ENCODE measurements around the gene FGF5.
"Not testable (repeated sequence)": the region's sequence is repeated elsewhere in the genome, so short reads cannot be mapped to it uniquely, and the experiment has no call there.

FGF5 gene

DNA sequence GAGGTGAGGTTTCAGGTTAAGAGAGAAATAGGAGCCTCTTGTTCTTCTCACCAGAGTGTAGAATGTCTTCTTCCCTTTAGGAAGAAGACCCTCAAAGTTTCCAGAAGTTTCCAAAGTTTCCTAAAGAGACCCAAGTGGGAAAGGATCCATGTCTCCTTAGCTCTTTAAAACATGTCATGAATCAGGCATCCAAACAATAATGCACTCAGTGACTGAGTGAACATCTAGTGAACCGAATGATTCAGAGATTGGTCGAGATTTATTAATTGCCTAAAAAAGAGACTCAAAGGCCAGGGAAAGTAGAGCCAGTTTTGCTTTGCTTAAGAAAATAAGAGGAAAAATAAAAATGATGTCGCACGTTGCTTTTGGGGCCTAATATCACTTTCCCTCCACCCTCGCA is 29.4 kb downstream of the FGF5 start:
- no peak for DNase-seq (ENCODE audit: low read depth)

DNA sequence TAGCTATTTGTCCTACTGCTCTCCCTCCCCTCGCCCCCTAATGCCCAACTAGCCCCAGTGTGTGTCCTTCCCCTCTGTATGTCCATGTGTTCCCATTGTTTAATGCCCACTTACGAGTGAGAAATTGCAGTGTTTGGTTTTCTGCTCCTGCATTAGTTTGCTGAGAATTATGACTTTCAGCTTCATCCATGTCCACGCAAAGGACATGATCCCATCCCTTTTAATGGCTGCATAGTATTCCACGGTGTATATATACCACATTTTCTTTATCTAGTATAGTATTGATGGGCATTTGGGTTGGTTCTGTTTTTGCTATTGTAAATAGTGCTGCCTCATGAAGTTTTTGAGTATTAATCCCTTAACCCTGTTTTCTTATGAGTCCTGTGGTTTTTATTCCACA is 35.4 kb downstream of the FGF5 start:
- DNase-seq (ENCODE audit: low read depth), result no peak

DNA sequence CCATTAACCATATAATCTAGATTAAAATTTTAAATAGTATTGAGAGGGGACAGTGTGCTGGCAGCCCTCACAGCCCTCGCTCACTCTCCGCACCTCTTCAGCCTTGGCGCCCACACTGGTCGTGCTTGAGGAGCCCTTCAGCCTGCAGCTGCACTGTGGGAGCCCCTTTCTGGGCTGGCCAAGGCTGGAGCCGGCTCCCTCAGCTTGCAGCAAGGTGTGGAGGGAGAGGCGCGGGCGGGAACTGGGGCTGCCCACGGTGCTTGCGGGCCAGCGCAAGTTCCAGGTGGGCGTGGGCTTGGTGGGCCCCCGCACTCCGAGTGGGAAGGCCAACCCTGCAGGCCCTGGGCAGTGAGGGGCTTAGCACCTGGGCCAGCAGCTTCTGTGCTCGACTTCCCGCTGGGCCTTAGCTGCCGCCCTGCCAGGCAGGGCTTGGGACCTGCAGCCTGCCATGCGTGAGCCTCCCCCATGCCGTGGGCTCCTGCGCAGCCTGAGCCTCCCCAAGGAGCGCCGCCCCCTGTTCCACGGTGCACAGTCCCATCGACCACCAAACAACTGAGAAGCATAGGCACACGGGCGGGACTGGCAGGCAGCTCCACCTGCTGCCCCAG is 36.3 kb downstream of the FGF5 start:
- DNase-seq (ENCODE audit: low read depth), result no peak

DNA sequence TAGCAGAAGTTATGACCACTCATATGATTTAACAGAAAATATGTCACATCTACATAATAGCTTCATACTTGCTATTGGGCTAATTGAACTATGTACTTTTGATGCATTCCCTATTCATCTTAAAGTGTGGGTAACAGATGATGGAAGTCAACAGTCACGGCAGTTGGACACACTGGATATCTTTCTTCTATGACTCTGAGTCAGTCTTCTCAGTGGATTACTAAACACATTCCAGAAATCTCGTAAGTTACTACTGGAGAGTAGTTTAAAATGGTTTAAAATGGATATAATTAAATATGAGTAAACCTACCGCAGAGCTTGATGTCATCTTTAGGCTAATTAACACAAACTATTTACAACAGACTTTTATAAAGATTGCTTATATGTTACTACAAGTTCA is 39.0 kb downstream of the FGF5 start:
- no peak for DNase-seq (ENCODE audit: low read depth)

DNA sequence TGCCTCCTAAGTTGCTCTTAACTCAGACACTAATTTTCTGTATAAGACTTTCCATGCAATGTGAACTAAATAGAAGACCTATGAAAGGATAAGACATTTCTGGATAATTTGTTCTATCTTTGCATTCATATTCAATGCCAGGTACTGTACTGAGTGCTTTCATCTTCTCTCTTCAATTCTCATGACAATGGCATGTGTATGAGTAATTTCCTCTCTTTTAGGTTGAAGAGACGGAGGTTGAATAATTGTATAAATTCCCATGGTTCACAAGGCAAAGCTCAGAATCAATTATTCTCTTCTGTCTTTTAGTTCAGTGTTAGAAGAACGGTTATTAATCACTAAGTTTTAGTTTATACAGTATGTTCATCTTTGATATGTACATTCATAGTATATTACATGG is 39.8 kb downstream of the FGF5 start:
- no peak for DNase-seq (ENCODE audit: low read depth)

DNA sequence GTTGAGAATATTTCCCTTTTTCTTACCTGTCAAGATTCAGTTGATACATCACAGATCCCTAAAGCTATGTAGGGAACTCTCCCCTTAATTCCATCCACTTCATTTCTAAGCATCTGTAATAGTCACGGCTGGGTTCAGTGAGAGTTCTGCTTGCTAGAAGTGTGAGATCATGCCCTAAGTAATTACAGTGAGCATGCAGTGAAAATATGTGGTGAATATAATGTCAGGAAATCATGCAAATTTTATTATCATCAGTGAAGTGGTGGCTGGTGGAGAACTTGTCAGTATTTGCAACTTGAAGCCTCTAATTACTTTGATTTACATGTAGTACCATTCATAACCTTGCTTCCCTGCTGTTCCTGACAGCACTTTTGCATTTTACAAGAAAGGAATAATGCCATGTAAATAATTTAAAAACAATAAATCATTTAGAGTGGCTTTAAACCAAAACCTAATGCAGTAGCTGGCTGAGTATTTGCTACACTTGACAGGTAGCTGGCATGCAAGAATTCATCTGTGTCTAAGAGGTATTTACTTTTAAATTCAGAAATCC is 40.8 kb downstream of the FGF5 start:
- DNase-seq (ENCODE audit: low read depth), result no peak

DNA sequence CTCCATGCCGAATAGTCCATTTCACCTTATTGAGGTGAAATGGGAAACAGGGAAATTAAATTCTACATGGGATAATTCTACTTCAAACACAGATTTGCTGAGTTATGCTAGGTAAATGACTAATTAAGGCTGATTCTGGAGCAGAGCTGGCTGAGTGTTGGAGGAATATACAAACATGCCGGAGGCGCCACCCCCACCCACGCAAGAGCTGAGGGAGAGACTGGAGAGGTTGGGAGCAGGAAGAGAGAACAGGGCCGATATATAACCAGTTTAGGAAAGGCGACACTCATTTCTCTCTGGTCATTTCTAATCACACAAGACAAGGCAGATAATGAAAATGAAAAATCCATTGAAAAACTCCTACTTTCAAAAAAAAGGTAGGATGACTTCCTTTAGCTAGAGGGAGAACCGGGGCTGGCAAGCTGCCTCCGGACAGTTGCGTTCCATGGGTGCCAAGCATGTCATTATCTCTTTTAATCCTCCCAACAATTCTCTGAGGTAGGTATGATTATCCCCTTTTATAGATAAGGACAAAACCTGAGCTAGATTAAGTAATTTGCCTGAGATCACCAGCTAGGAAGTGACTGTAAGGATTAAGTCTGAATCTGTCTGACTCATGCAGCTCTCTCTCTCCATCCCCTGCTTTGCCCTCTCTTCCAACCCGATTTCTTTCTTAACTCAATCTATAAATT is 41.5 kb downstream of the FGF5 start:
- no peak for DNase-seq (ENCODE audit: low read depth)

DNA sequence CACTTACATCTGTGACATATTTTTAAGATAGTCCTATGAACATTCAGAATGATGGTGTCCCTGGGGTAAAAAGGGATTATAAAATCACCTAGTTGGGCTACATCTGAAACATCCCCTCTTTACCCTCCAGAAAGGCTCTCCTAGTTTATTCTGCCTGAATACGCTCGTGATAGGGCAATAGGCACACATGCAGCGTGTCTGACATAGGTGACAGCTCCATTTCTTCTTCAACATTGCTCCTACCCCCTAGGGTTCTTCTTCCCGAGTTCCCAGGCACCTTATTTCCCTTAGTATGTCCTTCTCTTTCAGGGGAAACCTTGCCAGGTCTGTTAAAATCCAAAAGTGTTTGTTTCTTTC is 42.0 kb downstream of the FGF5 start:
- DNase-seq (ENCODE audit: low read depth), result no peak

DNA sequence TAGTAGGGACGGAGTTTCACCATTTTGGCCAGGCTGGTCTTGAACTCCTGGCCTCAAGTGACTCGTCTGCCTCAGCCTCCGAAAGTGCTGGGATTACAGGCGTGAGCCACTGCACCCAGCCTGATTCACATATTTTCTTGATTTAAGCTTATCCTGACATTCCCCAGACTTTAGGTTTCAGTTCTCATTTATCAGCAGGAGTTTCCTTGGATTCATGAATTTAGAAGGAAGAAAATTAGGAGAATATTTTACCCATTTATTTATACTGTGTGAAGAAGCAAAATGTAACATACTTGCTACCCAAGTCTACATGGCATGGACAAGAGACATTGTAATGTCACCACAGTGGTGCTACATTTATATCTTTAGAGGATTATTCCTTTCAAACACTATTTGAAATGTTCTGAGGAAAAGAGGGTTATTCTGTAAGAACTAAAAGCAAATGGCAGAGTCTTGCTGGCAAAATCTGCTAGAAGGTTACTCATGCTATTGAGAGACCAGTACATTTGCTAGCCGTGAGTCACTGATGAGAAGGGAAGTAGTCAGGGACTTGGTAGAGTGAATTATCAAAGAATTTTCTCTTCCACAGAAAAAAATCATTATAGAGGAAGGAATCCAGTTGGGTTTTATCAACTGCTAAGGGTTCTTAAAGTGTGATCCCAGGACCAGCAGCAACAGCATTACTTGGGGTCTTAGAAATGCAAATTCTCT is 43.0 kb downstream of the FGF5 start:
- no peak for DNase-seq (ENCODE audit: low read depth)

DNA sequence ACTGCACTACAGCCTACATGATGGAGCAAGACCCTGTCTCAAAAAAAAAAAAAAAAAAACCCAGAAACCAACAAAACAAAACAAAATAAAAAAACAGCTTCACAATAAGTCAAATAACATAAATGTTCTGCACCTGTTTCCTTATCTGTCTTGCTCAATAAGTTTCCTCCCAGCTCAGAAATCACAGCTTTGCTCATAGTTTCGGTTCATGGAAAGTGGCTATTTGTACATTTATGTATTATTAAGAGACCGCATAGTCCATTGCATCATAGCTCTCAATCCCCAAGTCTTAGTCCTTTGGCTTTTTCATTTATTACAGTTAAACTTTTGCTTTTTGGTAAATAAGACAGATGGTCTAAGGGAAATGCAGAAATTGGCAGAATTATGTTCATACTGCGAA is 44.7 kb downstream of the FGF5 start:
- no peak for DNase-seq (ENCODE audit: low read depth)

DNA sequence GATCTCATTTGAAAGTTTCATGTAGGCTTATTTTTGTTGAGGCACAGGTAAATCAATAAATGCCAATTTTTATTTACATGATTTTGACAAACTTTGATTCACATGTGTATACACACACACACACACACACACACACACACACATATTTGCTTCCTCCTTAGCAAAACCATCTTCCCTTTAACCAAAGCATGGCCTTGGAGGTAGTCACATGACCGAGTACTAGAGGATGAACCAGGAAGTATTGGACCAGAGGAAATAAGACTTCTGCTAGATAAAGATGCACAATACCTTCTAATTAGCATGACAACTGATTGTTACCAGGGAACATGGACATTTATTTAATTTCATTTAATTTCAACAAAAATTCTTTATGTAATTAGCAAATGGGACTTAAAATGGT is 45.7 kb downstream of the FGF5 start:
- DNase-seq (ENCODE audit: low read depth), result no peak

DNA sequence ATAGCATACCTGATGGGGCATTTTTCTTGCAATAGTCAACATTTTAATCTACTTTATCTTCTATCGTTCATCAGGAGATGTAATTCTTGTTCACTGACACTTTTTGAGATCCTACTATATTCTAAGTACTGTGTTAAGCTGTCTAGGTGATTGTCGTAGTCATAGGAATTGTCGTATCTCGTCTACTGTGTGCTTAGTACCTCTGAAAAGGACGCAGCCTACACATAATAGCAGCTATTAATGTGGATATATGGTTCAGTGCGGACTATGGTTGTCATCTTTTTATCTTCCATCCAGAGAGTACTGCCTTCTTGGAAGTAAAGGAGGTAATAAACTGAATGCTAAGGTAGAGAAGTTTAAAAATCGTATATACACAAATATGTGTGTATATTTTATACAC is 47.2 kb downstream of the FGF5 start:
- no peak for DNase-seq (ENCODE audit: low read depth)

DNA sequence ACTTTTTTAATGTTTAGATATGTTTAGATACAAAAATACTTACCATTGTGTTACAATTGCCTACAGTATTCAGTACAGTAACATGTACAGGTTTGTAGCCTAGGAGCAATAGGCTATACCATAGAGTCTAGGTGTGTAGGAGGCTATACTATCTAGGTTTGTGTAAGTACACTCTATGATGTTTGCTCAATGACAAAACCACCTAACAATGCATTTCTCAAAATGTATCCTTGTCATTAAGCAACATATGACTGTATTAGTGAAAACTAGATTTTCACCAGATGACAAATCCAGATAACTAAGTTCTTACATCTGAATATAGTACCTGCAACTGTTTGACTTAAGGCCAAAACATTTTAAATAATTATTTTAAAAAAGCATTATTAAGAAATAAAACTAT is 49.4 kb downstream of the FGF5 start:
- not testable (repeated sequence) for DNase-seq (ENCODE audit: low read depth)

DNA sequence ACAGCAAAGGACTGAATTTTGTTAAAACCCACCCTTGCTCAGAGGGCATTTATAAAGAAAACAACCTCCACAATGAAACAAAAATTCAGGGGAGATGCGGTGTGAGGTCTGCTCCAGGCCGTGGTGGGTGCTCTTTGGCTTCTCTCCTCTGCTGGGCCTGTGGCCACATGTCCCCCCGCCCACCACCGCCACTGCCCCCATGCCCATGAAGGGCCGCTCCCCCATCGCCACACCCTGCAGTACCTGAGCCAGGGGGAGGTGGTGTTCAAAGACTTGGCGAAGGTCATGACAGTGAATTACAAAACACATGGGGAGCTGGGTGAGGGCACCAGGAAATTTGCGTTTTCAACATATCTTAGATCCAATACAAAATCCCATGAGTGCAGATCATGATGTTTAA is 54.9 kb downstream of the FGF5 start:
- DNase-seq (ENCODE audit: low read depth), result no peak

DNA sequence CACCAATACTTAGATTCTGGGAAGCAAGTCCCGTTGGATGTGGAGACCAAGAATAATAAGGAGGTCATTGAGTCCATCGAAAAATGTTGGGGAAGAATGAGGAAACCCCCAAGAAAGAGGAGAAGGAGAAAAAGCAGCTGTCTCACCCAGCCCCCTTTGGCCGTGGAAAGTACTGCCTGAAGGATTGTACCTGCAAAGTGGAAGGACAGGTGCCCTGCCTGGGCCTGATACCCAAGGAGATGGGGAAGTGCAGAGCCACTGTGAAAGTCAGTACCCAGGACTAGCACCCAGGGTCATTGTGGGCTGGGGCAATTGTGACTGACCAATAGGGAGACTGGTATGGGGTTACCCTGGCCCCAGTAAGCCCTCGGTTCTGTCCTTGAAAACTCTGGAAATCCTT is 55.3 kb downstream of the FGF5 start:
- DNase-seq (ENCODE audit: low read depth), result no peak

DNA sequence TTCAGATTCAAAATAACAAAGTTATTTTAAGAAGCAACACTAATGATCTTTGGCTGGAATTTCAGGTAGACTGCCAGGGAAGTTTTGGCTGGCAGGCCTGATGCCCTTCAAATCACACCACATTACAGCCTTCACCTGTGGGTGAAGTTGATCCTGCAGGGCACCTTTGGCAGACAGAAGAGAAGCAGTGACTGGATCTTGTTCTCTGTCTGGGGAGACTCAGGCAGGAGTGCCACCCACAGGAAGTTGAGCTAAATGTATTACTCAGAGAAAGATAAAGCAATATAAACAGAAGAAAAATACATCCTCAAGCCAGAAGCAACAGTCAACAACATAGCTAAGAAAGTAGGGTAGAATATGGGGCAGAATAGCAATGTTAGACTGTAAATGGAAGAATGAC is 56.3 kb downstream of the FGF5 start:
- no peak for DNase-seq (ENCODE audit: low read depth)

DNA sequence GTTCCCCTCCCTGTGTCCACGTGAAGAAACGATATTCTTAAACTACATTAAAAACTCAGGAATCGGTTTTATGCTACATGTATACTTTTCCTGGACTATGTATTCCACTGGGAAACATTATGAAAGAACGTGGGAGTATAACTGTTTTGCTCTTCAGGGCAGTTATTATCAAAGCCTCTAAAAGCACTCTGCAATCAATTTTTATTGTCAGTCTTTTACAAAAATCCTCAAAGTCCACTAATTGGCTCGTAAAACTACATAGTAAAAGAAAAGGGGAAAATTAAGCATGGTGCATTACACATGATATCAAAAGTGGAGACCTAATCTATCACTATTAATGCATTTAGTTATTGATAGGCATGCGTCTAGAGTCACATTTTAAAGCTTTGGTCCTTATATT is 57.7 kb downstream of the FGF5 start:
- no peak for DNase-seq (ENCODE audit: low read depth)

DNA sequence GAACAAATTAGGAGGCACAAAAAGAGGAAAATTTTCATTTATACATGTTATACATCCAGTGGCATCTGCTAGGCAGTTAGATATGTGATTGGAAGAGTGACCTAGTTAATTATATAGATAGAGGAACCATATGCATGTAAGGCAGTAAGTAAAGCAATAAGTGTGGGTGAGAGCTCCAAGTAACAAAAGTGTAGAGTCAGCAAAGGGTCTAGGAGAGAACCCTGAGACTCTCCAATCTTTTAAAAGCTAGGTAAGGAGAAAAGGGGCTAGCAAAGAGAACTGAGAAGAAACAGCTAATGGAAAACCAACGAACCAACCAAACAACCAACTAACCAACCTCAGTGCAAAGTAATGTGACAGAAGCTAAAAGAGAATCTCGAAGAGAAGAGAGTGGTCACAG is 65.2 kb downstream of the FGF5 start:
- DNase-seq (ENCODE audit: low read depth), result no peak

DNA sequence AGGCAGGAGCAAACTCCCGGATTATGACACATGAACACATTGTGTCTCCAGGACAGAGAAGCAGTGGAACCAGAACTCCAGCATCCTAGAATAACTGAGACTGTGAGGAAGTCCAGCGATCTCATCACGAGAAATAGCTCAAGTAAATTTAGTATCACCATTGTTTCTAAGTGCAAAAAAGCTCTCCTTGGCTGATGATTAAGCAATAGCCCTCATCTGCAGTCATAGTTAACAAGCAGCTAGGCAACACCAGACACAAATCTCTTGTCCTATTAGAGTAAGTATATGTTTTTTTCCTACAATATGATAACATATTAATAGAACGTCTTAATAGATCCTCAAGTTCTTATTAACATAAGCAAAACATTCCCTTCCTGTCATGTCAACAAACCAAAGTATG is 66.7 kb downstream of the FGF5 start:
- no peak for DNase-seq (ENCODE audit: low read depth)

DNA sequence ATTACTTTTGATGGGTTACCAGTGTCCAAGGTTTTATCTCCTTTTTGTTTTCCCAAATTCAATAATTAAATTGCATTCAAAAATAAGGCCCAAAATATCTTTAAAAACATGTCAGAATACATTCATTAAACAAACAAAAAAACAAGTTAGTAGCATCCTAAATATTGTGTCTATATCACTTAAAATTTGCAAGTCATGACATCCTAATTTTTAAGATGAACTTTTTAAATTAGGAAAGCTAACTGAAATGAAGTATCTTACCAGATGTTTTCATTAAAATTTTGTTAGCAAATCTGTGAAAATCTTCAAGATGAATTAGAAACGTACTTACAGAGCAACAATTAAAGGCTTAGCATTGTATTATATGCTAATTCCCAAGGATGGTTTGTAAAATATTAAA is 68.1 kb downstream of the FGF5 start:
- no peak for DNase-seq (ENCODE audit: low read depth)

DNA sequence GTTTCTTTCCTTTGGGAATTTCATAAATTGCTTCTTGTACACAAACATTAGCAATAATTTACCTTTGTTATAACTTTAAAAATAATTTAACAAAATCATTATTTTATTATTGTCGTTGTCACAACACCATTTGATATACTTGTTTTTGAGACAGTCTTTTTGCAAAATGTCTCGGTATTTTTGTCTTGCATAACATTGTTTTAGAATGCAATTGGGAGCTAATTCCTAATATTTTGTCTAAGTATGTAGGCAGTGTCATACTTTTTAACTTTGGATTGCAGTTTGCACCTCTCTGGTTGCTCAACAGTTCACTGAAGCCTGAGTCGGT is 68.7 kb downstream of the FGF5 start:
- no peak for DNase-seq (ENCODE audit: low read depth)

DNA sequence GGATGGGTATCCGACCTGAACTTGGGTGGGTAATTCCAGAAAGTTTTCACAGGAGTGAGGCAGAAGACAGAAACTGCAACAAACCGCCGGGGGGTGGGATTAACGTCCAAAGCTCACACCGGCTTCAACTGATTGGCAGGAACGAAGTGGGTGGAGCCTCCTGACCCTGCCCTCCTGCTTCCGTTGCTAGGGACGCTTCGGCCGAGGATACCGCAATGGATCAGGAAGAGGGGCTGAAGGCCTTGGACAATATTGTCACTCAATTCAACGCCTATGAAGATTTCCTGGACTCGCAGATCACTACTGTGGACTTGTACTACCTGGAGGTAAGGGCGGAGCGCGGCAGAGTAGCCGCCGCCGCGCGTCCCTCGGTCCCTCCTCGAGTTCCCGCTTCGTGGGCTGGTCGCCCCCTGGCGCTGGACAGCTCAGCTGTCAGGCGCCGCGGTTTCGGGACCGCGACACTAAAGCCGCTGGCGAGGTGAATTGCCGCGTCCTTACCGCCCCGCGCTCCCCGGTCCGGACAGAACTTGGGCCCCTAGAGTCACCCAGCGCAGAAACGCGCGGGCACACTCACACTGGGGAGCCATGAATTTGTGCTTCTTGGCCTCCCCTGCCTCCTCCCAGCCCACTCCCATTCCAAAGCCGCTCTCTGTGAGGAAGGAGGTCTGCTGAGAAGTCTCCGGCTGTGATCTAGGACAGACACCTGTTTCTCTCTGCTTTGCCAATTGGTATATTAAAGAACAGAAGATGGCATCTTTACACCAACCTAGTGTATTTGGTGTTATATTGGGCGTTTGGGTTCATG is 69.3 kb downstream of the FGF5 start, which contains the start of gene CFAP299:
Gene CFAP299, plus strand, starts transcription at position 177 of the 805 bp plus-strand sequence.
- peak; percentile 8 for DNase-seq (ENCODE audit: low read depth)

DNA sequence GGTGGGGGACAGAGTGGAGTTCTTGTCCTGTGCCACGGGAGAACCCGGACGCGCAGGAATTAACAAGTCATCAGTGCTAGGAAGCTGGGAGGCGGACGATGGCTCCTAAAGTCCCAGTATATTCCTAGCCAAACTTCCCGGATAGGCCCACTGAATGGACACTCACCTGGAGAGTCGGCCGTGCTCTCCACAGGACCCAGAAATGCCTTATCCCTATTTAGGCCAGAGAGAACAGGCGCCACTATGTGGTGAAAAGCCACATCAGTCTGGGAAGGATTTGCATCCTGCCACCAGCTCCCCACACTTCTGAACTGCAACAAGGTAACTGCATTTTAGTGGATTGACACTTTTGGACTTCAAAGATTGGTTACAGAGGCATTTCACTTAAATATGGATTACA is 70.1 kb downstream of the FGF5 start:
- no peak for DNase-seq (ENCODE audit: low read depth)
